ENCODE measurements around the gene FAM83C.
"Not testable (repeated sequence)": the region's sequence is repeated elsewhere in the genome, so short reads cannot be mapped to it uniquely, and the experiment has no call there.

Gene FAM83C

GRCh38 chr20:35263532-35264341 is 28.5 kb downstream of the FAM83C start:
- H3K4me1 ChIP-seq (ENCODE audit: control insufficient read depth, insufficient read depth, low read length, unreplicated experiment), result no peaks in the 10 kb centered on the region
- no peak overlapping the region for H3K4me3 ChIP-seq (ENCODE audit: low read depth, low read length)
- no peak overlapping the region for H3K27ac ChIP-seq (ENCODE audit: low read depth, low read length)
- H3K36me3 ChIP-seq (ENCODE audit: insufficient read depth, low read length), result no peaks in the 10 kb centered on the region; the same call in 1 of the 2 replicates
- H3K27me3 ChIP-seq (ENCODE audit: insufficient read depth, low read length), result no peaks in the 10 kb centered on the region
- H2AFZ ChIP-seq (ENCODE audit: low read length, unreplicated experiment), result no peak overlapping the region
- H3K79me2 ChIP-seq (ENCODE audit: control insufficient read depth, insufficient read depth, low read length, unreplicated experiment), result no peaks in the 10 kb centered on the region

- H2AFZ ChIP-seq (ENCODE audit: low read length, unreplicated experiment); H3K36me3 ChIP-seq (ENCODE audit: insufficient read depth, low read length); H3K4me1 ChIP-seq (ENCODE audit: control insufficient read depth, insufficient read depth, low read length, unreplicated experiment); H3K4me3 ChIP-seq (ENCODE audit: low read depth, low read length); H3K79me2 ChIP-seq (ENCODE audit: control insufficient read depth, insufficient read depth, low read length, unreplicated experiment); H3K27ac ChIP-seq (ENCODE audit: low read depth, low read length); H3K27me3 ChIP-seq (ENCODE audit: insufficient read depth, low read length): not testable (repeated sequence)
These were observed 29.3 kb downstream of the FAM83C start for GRCh38 chr20:35262731-35263531.

GRCh38 chr20:35262321-35262720 is 29.9 kb downstream of the FAM83C start:
- H3K36me3 ChIP-seq (ENCODE audit: insufficient read depth, low read length); H2AFZ ChIP-seq (ENCODE audit: low read length, unreplicated experiment); H3K27ac ChIP-seq (ENCODE audit: low read depth, low read length); H3K79me2 ChIP-seq (ENCODE audit: control insufficient read depth, insufficient read depth, low read length, unreplicated experiment); H3K27me3 ChIP-seq (ENCODE audit: insufficient read depth, low read length); H3K4me3 ChIP-seq (ENCODE audit: low read depth, low read length); H3K4me1 ChIP-seq (ENCODE audit: control insufficient read depth, insufficient read depth, low read length, unreplicated experiment): not testable (repeated sequence)

GRCh38 chr20:35260426-35260825 is 31.8 kb downstream of the FAM83C start:
- H3K27me3 ChIP-seq (ENCODE audit: insufficient read depth, low read length), result no peaks in the 10 kb centered on the region
- no peak overlapping the region for H3K4me3 ChIP-seq (ENCODE audit: low read depth, low read length)
- H3K79me2 ChIP-seq (ENCODE audit: control insufficient read depth, insufficient read depth, low read length, unreplicated experiment), result no peaks in the 10 kb centered on the region
- no peak overlapping the region for H2AFZ ChIP-seq (ENCODE audit: low read length, unreplicated experiment)
- H3K27ac ChIP-seq (ENCODE audit: low read depth, low read length), result no peak overlapping the region
- H3K36me3 ChIP-seq (ENCODE audit: insufficient read depth, low read length), result no peaks in the 10 kb centered on the region
- H3K4me1 ChIP-seq (ENCODE audit: control insufficient read depth, insufficient read depth, low read length, unreplicated experiment), result no peaks in the 10 kb centered on the region

GRCh38 chr20:35257175-35257909 is 34.9 kb downstream of the FAM83C start:
- no peaks in the 10 kb centered on the region for H3K79me2 ChIP-seq (ENCODE audit: control insufficient read depth, insufficient read depth, low read length, unreplicated experiment)
- H3K27me3 ChIP-seq (ENCODE audit: insufficient read depth, low read length), result no peaks in the 10 kb centered on the region
- H3K36me3 ChIP-seq (ENCODE audit: insufficient read depth, low read length), result no peaks in the 10 kb centered on the region
- no peak overlapping the region for H3K4me3 ChIP-seq (ENCODE audit: low read depth, low read length)
- H3K4me1 ChIP-seq (ENCODE audit: control insufficient read depth, insufficient read depth, low read length, unreplicated experiment), result no peaks in the 10 kb centered on the region
- no peak overlapping the region for H3K27ac ChIP-seq (ENCODE audit: low read depth, low read length)
- no peak overlapping the region for H2AFZ ChIP-seq (ENCODE audit: low read length, unreplicated experiment)

GRCh38 chr20:35254448-35254999 is 37.7 kb downstream of the FAM83C start:
- H2AFZ ChIP-seq (ENCODE audit: low read length, unreplicated experiment), result no peak overlapping the region
- no peaks in the 10 kb centered on the region for H3K36me3 ChIP-seq (ENCODE audit: insufficient read depth, low read length)
- H3K27me3 ChIP-seq (ENCODE audit: insufficient read depth, low read length), result no peaks in the 10 kb centered on the region
- H3K27ac ChIP-seq (ENCODE audit: low read depth, low read length), result no peak overlapping the region
- no peaks in the 10 kb centered on the region for H3K79me2 ChIP-seq (ENCODE audit: control insufficient read depth, insufficient read depth, low read length, unreplicated experiment)
- no peaks in the 10 kb centered on the region for H3K4me1 ChIP-seq (ENCODE audit: control insufficient read depth, insufficient read depth, low read length, unreplicated experiment)
- H3K4me3 ChIP-seq (ENCODE audit: low read depth, low read length), result no peak overlapping the region

- H3K27me3 ChIP-seq (ENCODE audit: insufficient read depth, low read length), result no peaks in the 10 kb centered on the region
- H3K4me1 ChIP-seq (ENCODE audit: control insufficient read depth, insufficient read depth, low read length, unreplicated experiment), result no peaks in the 10 kb centered on the region
- H3K79me2 ChIP-seq (ENCODE audit: control insufficient read depth, insufficient read depth, low read length, unreplicated experiment), result no peaks in the 10 kb centered on the region
- H2AFZ ChIP-seq (ENCODE audit: low read length, unreplicated experiment), result no peak overlapping the region
- no peak overlapping the region for H3K27ac ChIP-seq (ENCODE audit: low read depth, low read length)
- no peaks in the 10 kb centered on the region for H3K36me3 ChIP-seq (ENCODE audit: insufficient read depth, low read length)
- no peak overlapping the region for H3K4me3 ChIP-seq (ENCODE audit: low read depth, low read length)
These were observed 39.2 kb downstream of the FAM83C start for GRCh38 chr20:35253010-35253409.

GRCh38 chr20:35252598-35252997 is 39.6 kb downstream of the FAM83C start:
- not testable (repeated sequence) for H3K4me3 ChIP-seq (ENCODE audit: low read depth, low read length); H2AFZ ChIP-seq (ENCODE audit: low read length, unreplicated experiment); H3K27ac ChIP-seq (ENCODE audit: low read depth, low read length); H3K27me3 ChIP-seq (ENCODE audit: insufficient read depth, low read length); H3K36me3 ChIP-seq (ENCODE audit: insufficient read depth, low read length); H3K79me2 ChIP-seq (ENCODE audit: control insufficient read depth, insufficient read depth, low read length, unreplicated experiment); H3K4me1 ChIP-seq (ENCODE audit: control insufficient read depth, insufficient read depth, low read length, unreplicated experiment)

- H3K27ac ChIP-seq (ENCODE audit: low read depth, low read length), result no peak overlapping the region
- H3K79me2 ChIP-seq (ENCODE audit: control insufficient read depth, insufficient read depth, low read length, unreplicated experiment), result no peaks in the 10 kb centered on the region
- no peaks in the 10 kb centered on the region for H3K36me3 ChIP-seq (ENCODE audit: insufficient read depth, low read length)
- no peak overlapping the region for H2AFZ ChIP-seq (ENCODE audit: low read length, unreplicated experiment)
- no peaks in the 10 kb centered on the region for H3K4me1 ChIP-seq (ENCODE audit: control insufficient read depth, insufficient read depth, low read length, unreplicated experiment)
- H3K27me3 ChIP-seq (ENCODE audit: insufficient read depth, low read length), result no peaks in the 10 kb centered on the region
- H3K4me3 ChIP-seq (ENCODE audit: low read depth, low read length), result no peak overlapping the region
These were observed 40.2 kb downstream of the FAM83C start for GRCh38 chr20:35252037-35252461.

- Histone ChIP-seq H3K27me3 (ENCODE audit: insufficient read depth, low read length) (no peaks in the 10 kb centered on the region), H3K36me3 (ENCODE audit: insufficient read depth, low read length) (no peaks in the 10 kb centered on the region), H3K4me1 (ENCODE audit: control insufficient read depth, insufficient read depth, low read length, unreplicated experiment) (no peaks in the 10 kb centered on the region), H3K27ac (ENCODE audit: low read depth, low read length) (no peak overlapping the region), H2AFZ (ENCODE audit: low read length, unreplicated experiment) (no peak overlapping the region), H3K4me3 (ENCODE audit: low read depth, low read length) (no peak overlapping the region), H3K79me2 (ENCODE audit: control insufficient read depth, insufficient read depth, low read length, unreplicated experiment) (no peaks in the 10 kb centered on the region)
These were observed 40.6 kb downstream of the FAM83C start for GRCh38 chr20:35251613-35251940.
